ENCODE measurements around the gene TBX5. TPM values are rescaled to one million over a fixed set of nuclear protein-coding genes. Genes with fewer than 3 reads are reported as not detected.

The TBX5 gene
- not detected in 2 replicates for total RNA-seq (2014; rRNA removed; shearing (Covaris generic))

GRCh38 chr12:114405519-114406271 is at the start of gene TBX5:
TBX5 (minus strand) TSS chr12:114406144; CDS start chr12:114403898, 2,246 bp downstream.
- Histone ChIP-seq H3K27ac (no peak within 1 kb of the TSS), H3K9me3 (replicated peaks) (no peaks in the 10 kb centered on the region), H3K36me3 (no peaks in the 10 kb centered on the region), H3K4me1 (replicated peaks) (no peaks in the 10 kb centered on the region), H3K27me3 (replicated peaks) (peaks cover 44% of the 10 kb centered on the region), H3K4me3 (no peak within 1 kb of the TSS)
- no peak for DNase-seq (ENCODE audit: low read depth in 1 of 2, low spot score in 2 of 2)

DNA sequence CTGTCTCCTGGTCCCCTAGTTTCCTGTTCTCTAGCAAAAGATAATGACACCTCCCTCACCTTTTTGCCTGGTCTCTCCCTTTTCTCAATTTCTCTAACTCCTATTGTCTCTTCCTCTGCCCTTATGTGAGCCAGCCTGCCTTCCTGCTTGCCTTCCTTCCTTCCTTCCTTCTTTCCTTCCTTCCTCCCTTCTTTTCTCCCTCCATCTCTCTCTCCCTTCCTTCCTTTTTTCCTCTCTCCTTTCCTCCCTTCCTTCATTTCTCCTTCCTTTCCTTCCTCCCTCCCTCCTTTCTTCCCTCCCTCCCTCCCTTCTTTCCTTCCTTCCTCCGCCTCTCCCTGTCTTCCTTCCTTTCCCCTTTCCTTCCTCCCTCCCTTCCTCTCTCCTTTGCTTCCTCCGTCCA is 45.7 kb upstream of the TBX5 start:
- Histone ChIP-seq H3K4me3 (no peak overlapping the region), H3K36me3 (no peaks in the 10 kb centered on the region), H3K27ac (no peak overlapping the region), H3K9me3 (replicated peaks) (no peaks in the 10 kb centered on the region), H3K27me3 (replicated peaks) (peaks cover 23% of the 10 kb centered on the region), H3K4me1 (replicated peaks) (no peaks in the 10 kb centered on the region)
- DNase-seq (ENCODE audit: low read depth in 1 of 2, low spot score in 2 of 2), result no peak

DNA sequence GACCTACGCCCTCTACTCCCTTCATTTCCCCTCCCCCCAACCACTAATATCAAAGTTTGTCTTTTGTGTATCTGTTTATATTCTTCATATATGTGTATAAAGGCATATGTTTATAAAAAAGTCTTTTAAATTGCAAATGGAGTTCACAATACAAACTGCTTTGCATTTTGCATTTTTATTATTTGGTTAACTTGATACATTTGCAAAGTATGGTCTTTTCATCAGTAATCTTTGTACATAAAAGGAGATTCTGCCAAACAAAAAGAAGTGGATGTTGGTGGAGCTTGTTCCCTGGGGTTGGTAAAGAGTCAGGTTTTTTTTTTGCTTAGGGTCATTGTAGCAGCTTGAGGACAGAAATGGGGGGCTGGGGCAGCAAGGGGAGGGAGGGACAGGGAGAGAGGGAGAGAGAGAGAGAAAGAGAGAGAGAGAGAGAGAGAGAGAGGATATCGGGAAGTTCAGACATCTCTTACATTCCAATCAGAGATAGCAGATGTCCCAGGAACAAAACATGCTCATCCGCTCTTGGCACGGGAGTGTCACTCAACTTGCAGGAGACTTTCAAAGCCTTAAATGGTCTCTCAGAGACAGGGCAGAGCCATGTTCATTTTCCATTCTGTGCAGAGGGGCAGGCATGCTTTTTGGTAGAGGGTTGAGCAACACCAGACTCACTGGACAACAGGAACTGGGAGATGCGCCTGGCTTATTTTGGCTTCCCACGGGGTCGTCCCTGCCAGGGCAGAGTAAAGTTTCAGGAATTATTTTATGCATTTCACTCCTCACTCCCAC is 44.8 kb upstream of the TBX5 start:
- H3K36me3 ChIP-seq, result no peaks in the 10 kb centered on the region
- no peak overlapping the region for H3K27ac ChIP-seq
- H3K4me3 ChIP-seq, result no peak overlapping the region
- H3K9me3 ChIP-seq (replicated peaks), result no peaks in the 10 kb centered on the region
- peaks cover 32% of the 10 kb centered on the region for H3K27me3 ChIP-seq (replicated peaks)
- no peaks in the 10 kb centered on the region for H3K4me1 ChIP-seq (replicated peaks)
- DNase-seq (ENCODE audit: low read depth in 1 of 2, low spot score in 2 of 2), result no peak

- no peak for DNase-seq (ENCODE audit: low read depth in 1 of 2, low spot score in 2 of 2)
- Histone ChIP-seq H3K9me3 (replicated peaks) (no peaks in the 10 kb centered on the region), H3K27me3 (replicated peaks) (peaks cover 32% of the 10 kb centered on the region), H3K36me3 (no peaks in the 10 kb centered on the region), H3K4me3 (no peak overlapping the region), H3K4me1 (replicated peaks) (no peaks in the 10 kb centered on the region), H3K27ac (no peak overlapping the region)
Measured at GRCh38 chr12:114450019-114450418, 44.1 kb upstream of the TBX5 start.

GRCh38 chr12:114448618-114448933 is 42.6 kb upstream of the TBX5 start:
- H3K36me3 ChIP-seq, result no peaks in the 10 kb centered on the region
- no peak overlapping the region for H3K4me3 ChIP-seq
- H3K9me3 ChIP-seq (replicated peaks), result no peaks in the 10 kb centered on the region
- H3K4me1 ChIP-seq (replicated peaks), result no peaks in the 10 kb centered on the region
- no peak for DNase-seq (ENCODE audit: low read depth in 1 of 2, low spot score in 2 of 2)
- H3K27me3 ChIP-seq (replicated peaks), result peaks cover 32% of the 10 kb centered on the region
- no peak overlapping the region for H3K27ac ChIP-seq

GRCh38 chr12:114447799-114448617 is 42.1 kb upstream of the TBX5 start:
- Histone ChIP-seq H3K36me3 (no peaks in the 10 kb centered on the region), H3K4me1 (replicated peaks) (no peaks in the 10 kb centered on the region), H3K4me3 (no peak overlapping the region), H3K9me3 (replicated peaks) (no peaks in the 10 kb centered on the region), H3K27me3 (replicated peaks) (peaks cover 32% of the 10 kb centered on the region), H3K27ac (no peak overlapping the region)
- no peak for DNase-seq (ENCODE audit: low read depth in 1 of 2, low spot score in 2 of 2)

DNA sequence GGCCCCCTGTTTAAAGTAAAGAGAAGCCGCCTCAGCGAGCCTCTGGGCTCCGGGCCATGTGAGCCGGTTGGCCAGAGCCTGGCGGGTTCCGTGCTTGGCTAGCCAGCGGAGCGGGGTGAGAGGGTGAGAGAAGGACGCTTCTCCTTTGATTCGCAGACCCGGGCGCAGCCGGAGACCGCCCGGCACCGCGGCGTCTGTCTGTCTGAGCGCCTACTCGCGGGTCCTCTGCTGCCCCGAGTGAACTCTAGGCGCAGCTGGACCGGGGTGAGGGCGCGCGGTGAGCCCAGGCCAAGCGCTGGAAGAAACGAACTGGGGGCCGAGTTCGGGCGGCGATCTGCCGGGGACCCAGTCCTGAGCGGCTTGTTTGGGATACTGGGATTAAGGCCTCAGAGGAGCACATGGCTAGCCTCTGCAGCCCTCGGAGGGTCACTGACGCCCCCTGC is 41.4 kb upstream of the TBX5 start:
- peaks cover 38% of the 10 kb centered on the region for H3K27me3 ChIP-seq (replicated peaks)
- DNase-seq (ENCODE audit: low read depth in 1 of 2, low spot score in 2 of 2), result no peak
- H3K36me3 ChIP-seq, result no peaks in the 10 kb centered on the region
- no peaks in the 10 kb centered on the region for H3K9me3 ChIP-seq (replicated peaks)
- H3K4me1 ChIP-seq (replicated peaks), result no peaks in the 10 kb centered on the region
- H3K27ac ChIP-seq, result no peak overlapping the region
- H3K4me3 ChIP-seq, result no peak overlapping the region

DNA sequence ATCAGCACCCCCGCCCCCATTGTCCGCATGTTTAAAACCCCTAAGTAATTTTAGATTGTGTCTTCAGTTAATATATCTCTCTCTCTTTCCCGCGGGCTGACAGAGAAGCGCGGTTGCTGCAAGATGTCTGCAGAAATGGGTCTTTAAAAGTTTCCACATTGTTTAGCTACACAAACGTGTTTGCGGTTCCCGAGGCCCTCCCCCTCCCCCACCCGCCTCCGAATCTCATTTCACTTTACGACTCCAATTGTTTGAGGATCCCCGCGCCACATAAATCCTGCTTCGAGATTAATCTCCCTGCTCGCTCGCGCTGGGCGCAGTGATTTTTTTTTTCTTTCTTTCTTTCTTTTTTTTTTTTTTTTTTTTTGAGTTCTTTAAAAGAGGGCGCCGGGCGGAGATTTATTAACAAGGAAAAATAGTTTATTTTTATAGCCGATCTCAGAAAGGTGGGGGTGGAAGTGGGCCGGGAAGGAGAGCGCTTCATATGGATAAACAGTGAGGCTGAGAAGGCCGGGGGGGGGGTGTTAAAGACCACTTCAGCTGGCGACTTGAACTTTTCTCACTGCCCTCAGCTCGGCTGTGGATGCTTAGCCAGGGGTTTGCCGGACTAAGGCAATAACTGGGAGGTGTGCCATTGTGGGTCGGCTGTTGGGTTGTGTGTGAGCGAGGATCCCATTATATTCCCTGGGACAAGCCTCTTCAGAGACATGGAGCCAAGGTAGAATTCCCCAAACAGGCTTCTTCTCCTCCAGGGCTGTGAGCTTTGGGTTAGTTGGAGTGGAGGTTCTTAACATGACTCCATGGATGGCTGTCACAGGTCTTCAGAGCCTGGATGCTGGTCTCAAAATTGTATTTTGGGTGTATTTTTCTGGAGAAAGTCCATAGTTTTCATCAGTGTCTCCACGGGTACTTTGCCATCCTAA is 39.7 kb upstream of the TBX5 start:
- Histone ChIP-seq H3K4me1 (replicated peaks) (no peaks in the 10 kb centered on the region), H3K27ac (no peak overlapping the region), H3K36me3 (no peaks in the 10 kb centered on the region), H3K9me3 (replicated peaks) (no peaks in the 10 kb centered on the region; the same call in 1 of the 2 replicates), H3K4me3 (no peak overlapping the region), H3K27me3 (replicated peaks) (peaks cover 38% of the 10 kb centered on the region)
- no peak for DNase-seq (ENCODE audit: low read depth in 1 of 2, low spot score in 2 of 2)

- H3K9me3 ChIP-seq (replicated peaks), result no peaks in the 10 kb centered on the region; the same call in 1 of the 2 replicates
- H3K27ac ChIP-seq, result no peak overlapping the region
- DNase-seq (ENCODE audit: low read depth in 1 of 2, low spot score in 2 of 2), result no peak
- no peak overlapping the region for H3K4me3 ChIP-seq
- H3K27me3 ChIP-seq (replicated peaks), result peaks cover 37% of the 10 kb centered on the region
- H3K36me3 ChIP-seq, result no peaks in the 10 kb centered on the region
- no peaks in the 10 kb centered on the region for H3K4me1 ChIP-seq (replicated peaks)
Measured at GRCh38 chr12:114444422-114445279, 38.7 kb upstream of the TBX5 start.

- Histone ChIP-seq H3K27ac (no peak overlapping the region), H3K36me3 (no peaks in the 10 kb centered on the region), H3K9me3 (replicated peaks) (no peaks in the 10 kb centered on the region; the same call in 1 of the 2 replicates), H3K4me3 (no peak overlapping the region), H3K27me3 (replicated peaks) (peaks cover 37% of the 10 kb centered on the region), H3K4me1 (replicated peaks) (no peaks in the 10 kb centered on the region)
- DNase-seq (ENCODE audit: low read depth in 1 of 2, low spot score in 2 of 2), result no peak
Measured at GRCh38 chr12:114443607-114444421, 37.9 kb upstream of the TBX5 start.

- peaks cover 32% of the 10 kb centered on the region for H3K27me3 ChIP-seq (replicated peaks)
Measured at GRCh38 chr12:114442578-114442977, 36.6 kb upstream of the TBX5 start.

More at GRCh38 chr12:114442578-114442977, 36.6 kb upstream of the TBX5 start:
- no peak overlapping the region for H3K4me3 ChIP-seq
- no peak overlapping the region for H3K27ac ChIP-seq
- no peaks in the 10 kb centered on the region; the same call in 1 of the 2 replicates for H3K9me3 ChIP-seq (replicated peaks)
- no peaks in the 10 kb centered on the region for H3K4me1 ChIP-seq (replicated peaks)
- H3K36me3 ChIP-seq, result no peaks in the 10 kb centered on the region
- no peak for DNase-seq (ENCODE audit: low read depth in 1 of 2, low spot score in 2 of 2)
